Heart right ventricle (tissue), 16 donors: ENCODE data around the gene NOL9. TPM values are rescaled to one million over a fixed set of nuclear protein-coding genes. Genes with fewer than 3 reads are reported as not detected.

Experiments used
- ATAC-seq, 8 donors: fragments of 200-7000 bp; cut with Tn5 transposase; one replicate each; pipeline ENCODE4 v1.9.1; 2020; ENCODE audit warnings: mild to moderate bottlenecking in 8 of 8, moderate library complexity in 8 of 8, moderate number of reproducible peaks in 1 of 8
- DNase-seq, 2 donors: peaks; one replicate each; pipeline ENCODE4 v3.0.0-alpha.2; 2020
- H3K27ac ChIP-seq, 10 donors: fragments of 200-600 bp; sonication (generic) in 2 of 10; one replicate each; pipeline versions ENCODE4 v1.5.0 to v1.8.0; 2020 to 2022; ENCODE audit warnings: mild to moderate bottlenecking in 3 of 10
- H3K27me3 ChIP-seq, 7 donors: fragments of 200-600 bp; one replicate each; pipeline ENCODE4 v1.8.0; 2021 to 2022; ENCODE audit warnings: mild to moderate bottlenecking in 2 of 7
- H3K36me3 ChIP-seq, 9 donors: fragments of 200-600 bp; sonication (generic) in 1 of 9; one replicate each; pipeline versions ENCODE4 v1.5.0 to v1.8.0; 2020 to 2022; ENCODE audit warnings: mild to moderate bottlenecking in 2 of 9
- H3K4me1 ChIP-seq, 9 donors: fragments of 200-600 bp; sonication (generic) in 1 of 9; one replicate each; pipeline versions ENCODE4 v1.5.0 to v1.8.0; 2020 to 2022; ENCODE audit warnings: mild to moderate bottlenecking in 4 of 9
- H3K4me3 ChIP-seq, 10 donors: fragments of 200-600 bp; sonication (generic) in 2 of 10; one replicate each; pipeline versions ENCODE4 v1.5.0 to v1.8.0; 2020 to 2022; ENCODE audit warnings: mild to moderate bottlenecking in 7 of 10, moderate library complexity in 2 of 10
- H3K9me3 ChIP-seq, 11 donors: fragments of 200-600 bp in 10 of 11; sonication (generic) in 2 of 11; one replicate each; pipeline versions ENCODE4 v1.5.0 to v1.8.0; 2013 to 2022; ENCODE audit warnings: mild to moderate bottlenecking in 2 of 11, control low read depth in 1 of 11, moderate library complexity in 1 of 11
- CTCF ChIP-seq, 9 donors: fragments of 200-600 bp; sonication (generic) in 2 of 9; IDR thresholded peaks; one replicate each; pipeline versions ENCODE4 v1.5.0 to v1.8.0; 2021 to 2022; ENCODE audit warnings: antibody characterized with exemption in 9 of 9, mild to moderate bottlenecking in 5 of 9, moderate library complexity in 1 of 9
- WGBS, 2 donors: extraction: QIAGEN DNeasy Blood & Tissue Kit; methylation state at CpG; one replicate each; pipeline ENCODE4 v1.1.7; 2013; ENCODE audit warnings: inconsistent platforms in 1 of 2; 5-methylcytosine and 5-hydroxymethylcytosine counted together
- intact Hi-C, 10 donors: fragments of 100-400 bp; cut with DNase I; formaldehyde crosslinking; loops; one replicate each; pipeline versions ENCODE4 v1.11.1 to v1.14.2; 2022
- polyA plus RNA-seq, 2 donors: library from polyadenylated mRNA; stranded (reverse); fragments of 200-250 nt; gene quantifications; one replicate each; pipeline ENCODE4 v1.2.3, GENCODE V29; 2013
- total RNA-seq, 10 donors: library from RNA; stranded (reverse); fragmentation: NEBNext Ultra II Directional in 3 of 10; extraction: Animal tissue kit (Norgen Biotek cat#: 25700) in 3 of 10; gene quantifications; one replicate each; pipeline versions ENCODE4 v1.2.1 to v1.2.4, GENCODE V29; 2021 to 2023
- donor health status: Arrhythmogenic right ventricular cardiomyopathy.
- donor health status: ischemic (EF 13 %, LVEDD 7.1; RV severe dilation, severe dysfunction).
- donor health status: healthy with polysubstance abuse.
- donor health status: DM: no; HTN: yes; CAD: no.
- donor health status: DM: no; HTN: no; CAD: no.
- donor health status: ischemic (EF 25% LVEDD 6.9; RV normal size, moderate dysfunction).
- donor health status: ischemic (EF 25% LVEDD 5.7; RV mildly dilated, moderate dysfunction).
- donor health status: healthy.
- donor health status: DM: yes; HTN: yes; CAD: no.
- donor health status: Ischemic cardiomyopathy.
- donor health status: ischemic (EF 35%, LVEDD 5.7; RV mildly dilated, moderate dysfunction).
- donor health status: nonischemic (EF 11% LVEDD 7.7; RV severe dilation, severe dysfunction).
- donor health status: DM: yes; HTN: yes; CAD: no.
- donor health status: PGD.
- donor health status: ischemic (EF 29% LVEDD 5.4; RV normal size, mild dysfunction).
- donor health status: nonischemic (EF 23%, LVEDD 6.1; RV moderate dilation, normal function).

Gene NOL9
- total and polyA plus RNA-seq, 12 donors, result 3.0 to 19.3 (median 15.1) TPM

- ATAC-seq, result no peak
- H3K27ac ChIP-seq, result peak overlapping the region in 2 of 10 donors; percentile 22 to 31
- no peaks in the 10 kb centered on the region for H3K36me3 ChIP-seq
- no peaks in the 10 kb centered on the region for H3K27me3 ChIP-seq
- TF ChIP-seq CTCF (IDR thresholded peaks at IDR 0.05), result no peak
- peak in 1 of 2 donors; percentile 14 for DNase-seq
- intact Hi-C loops, result no loop called here
- 81 to 85% methylated on average over 12 of the region's 12 CpGs for WGBS, 2 donors
- peaks cover 3 to 30% (median 7%) of the 10 kb centered on the region in 9 donors for H3K4me1 ChIP-seq
- no peak overlapping the region for H3K4me3 ChIP-seq
- H3K9me3 ChIP-seq, result no peaks in the 10 kb centered on the region
These were observed 46.8 kb downstream of the NOL9 start for GRCh38 chr1:6507461-6507911.

- no peak for DNase-seq
- Histone ChIP-seq H3K4me3 (no peak overlapping the region), H3K9me3 (no peaks in the 10 kb centered on the region), H3K27ac (peak overlapping the region in 1 of 10 donors; percentile 22), H3K27me3 (no peaks in the 10 kb centered on the region), H3K36me3 (no peaks in the 10 kb centered on the region), H3K4me1 (peaks cover 8 to 35% (median 12%) of the 10 kb centered on the region in 9 donors)
- WGBS, 2 donors, result 77 to 92% methylated on average over 7 of the region's 7 CpGs
- ATAC-seq, result no peak
- intact Hi-C loops, result no loop called here
- no peak for TF ChIP-seq CTCF (IDR thresholded peaks at IDR 0.05)
These were observed 47.3 kb downstream of the NOL9 start for GRCh38 chr1:6507037-6507428.

GRCh38 chr1:6506210-6507036 lies 47.9 kb downstream of the NOL9 start:
- Histone ChIP-seq H3K4me1 (peaks cover 14 to 41% (median 18%) of the 10 kb centered on the region in 9 donors), H3K27me3 (no peaks in the 10 kb centered on the region), H3K9me3 (no peaks in the 10 kb centered on the region), H3K4me3 (no peak overlapping the region), H3K36me3 (no peaks in the 10 kb centered on the region), H3K27ac (peak overlapping the region in 1 of 10 donors; percentile 22)
- intact Hi-C loops, result no loop called here
- DNase-seq, result no peak
- no peak for ATAC-seq
- no peak for TF ChIP-seq CTCF (IDR thresholded peaks at IDR 0.05)
- 80 to 81% methylated on average over 30 to 31 of the region's 31 CpGs for WGBS, 2 donors

- no peak for DNase-seq
These were observed 48.7 kb downstream of the NOL9 start for GRCh38 chr1:6505367-6506209.

More at GRCh38 chr1:6505367-6506209, 48.7 kb downstream of the NOL9 start:
- ATAC-seq, result no peak
- no peak overlapping the region for H3K4me3 ChIP-seq
- H3K4me1 ChIP-seq, result peaks cover 21 to 49% (median 25%) of the 10 kb centered on the region in 9 donors
- no peaks in the 10 kb centered on the region for H3K36me3 ChIP-seq
- no peak overlapping the region for H3K27ac ChIP-seq
- no peaks in the 10 kb centered on the region for H3K9me3 ChIP-seq
- H3K27me3 ChIP-seq, result no peaks in the 10 kb centered on the region
- 86 to 88% methylated on average over 31 of the region's 31 CpGs for WGBS, 2 donors
- no peak for TF ChIP-seq CTCF (IDR thresholded peaks at IDR 0.05)
- intact Hi-C loops, result no loop called here
